Brain microvascular endothelial cell (primary cell): ENCODE measurements around the gene TSPAN8.
A peak's percentile ranks its signal among the peaks of the same experiment; 100 is the strongest.
"Not testable (repeated sequence)": the region's sequence is repeated elsewhere in the genome, so short reads cannot be mapped to it uniquely, and the experiment has no call there.

ENCODE experiments used
- DNase-seq: peaks from one replicate; pipeline ENCODE4 v3.0.0-alpha.2; 2020
- H3K27ac ChIP-seq: fragments of 250-450 bp; sonication (Bioruptor Pico); 2 replicates; pipeline ENCODE4 v1.5.1; 2020; ENCODE audit warnings: mild to moderate bottlenecking, moderate library complexity
- H3K27me3 ChIP-seq: fragments of 250-450 bp; sonication (Bioruptor Pico); replicated peaks from 2 replicates; pipeline ENCODE4 v1.5.1; 2020; ENCODE audit warnings: mild to moderate bottlenecking
- H3K36me3 ChIP-seq: fragments of 250-450 bp; sonication (Bioruptor Pico); replicated peaks from 2 replicates; pipeline ENCODE4 v1.5.1; 2020; ENCODE audit warnings: mild to moderate bottlenecking
- H3K4me3 ChIP-seq: 2 replicates; pipeline ENCODE4 v1.5.1; 2011; ENCODE audit warnings: low read depth, mild to moderate bottlenecking, control low read depth, low read length, moderate library complexity
- CTCF ChIP-seq: IDR thresholded peaks from 2 replicates; pipeline ENCODE4 v1.5.1; 2011; ENCODE audit warnings: low read depth, mild to moderate bottlenecking, moderate library complexity, low read length, control low read depth, inconsistent platforms; ENCODE audit errors: missing control alignments
- in situ Hi-C: cut with HindIII; loops from 2 replicates; pipeline ENCODE4 v1.10.0; 2017; ENCODE audit warnings: low sequenced_read_pairs, low pct_ligation_motif_present

The TSPAN8 gene

GRCh38 chr12:71125949-71126348 is 31.9 kb downstream of the TSPAN8 start:
- Histone ChIP-seq H3K27me3 (no peaks in the 10 kb centered on the region), H3K36me3 (no peaks in the 10 kb centered on the region), H3K4me3 (no peak overlapping the region), H3K27ac (no peak overlapping the region)
- no peak for DNase-seq
- no peak for TF ChIP-seq CTCF
- in situ Hi-C loops: no loop called here

- in situ Hi-C loops: no loop called here
- no peak overlapping the region for H3K27ac ChIP-seq
- DNase-seq: no peak
- no peak overlapping the region for H3K4me3 ChIP-seq
- TF ChIP-seq CTCF: peak; percentile 16
- no peaks in the 10 kb centered on the region for H3K27me3 ChIP-seq
- H3K36me3 ChIP-seq: no peaks in the 10 kb centered on the region
These were observed 32.3 kb downstream of the TSPAN8 start for GRCh38 chr12:71125515-71125914.

- Histone ChIP-seq H3K4me3 (no peak overlapping the region), H3K27me3 (no peaks in the 10 kb centered on the region), H3K27ac (no peak overlapping the region), H3K36me3 (no peaks in the 10 kb centered on the region)
- DNase-seq: no peak
- in situ Hi-C loops: no loop called here
- no peak for TF ChIP-seq CTCF
These were observed 32.9 kb downstream of the TSPAN8 start for GRCh38 chr12:71124835-71125460.

- H3K4me3 ChIP-seq, H3K27me3 ChIP-seq, DNase-seq, H3K27ac ChIP-seq, in situ Hi-C loops, H3K36me3 ChIP-seq: not testable (repeated sequence)
These were observed 44.7 kb downstream of the TSPAN8 start for GRCh38 chr12:71113148-71113547.

- in situ Hi-C loops: no loop called here
- no peak overlapping the region for H3K4me3 ChIP-seq
- no peak for DNase-seq
- no peak for TF ChIP-seq CTCF
- H3K36me3 ChIP-seq: no peaks in the 10 kb centered on the region
- H3K27me3 ChIP-seq: no peaks in the 10 kb centered on the region
- H3K27ac ChIP-seq: no peak overlapping the region
These were observed 48.0 kb downstream of the TSPAN8 start for GRCh38 chr12:71109834-71110233.

- no peak overlapping the region for H3K27ac ChIP-seq
- TF ChIP-seq CTCF: no peak
- no peak for DNase-seq
- in situ Hi-C loops: no loop called here
- H3K27me3 ChIP-seq: no peaks in the 10 kb centered on the region
- H3K4me3 ChIP-seq: no peak overlapping the region
- H3K36me3 ChIP-seq: no peaks in the 10 kb centered on the region
These were observed 49.4 kb downstream of the TSPAN8 start for GRCh38 chr12:71108355-71108754.
